Natural killer cell (primary cell): Measurements from ENCODE around the gene OXNAD1. TPM values are rescaled to one million over a fixed set of nuclear protein-coding genes. Genes with fewer than 3 reads are reported as not detected.

Source experiments
- ATAC-seq, 3 donors: fragments of 150-1000 bp in 2 of 3; fragments of 200-7000 bp in 1 of 3; cut with Tn5 transposase; 1 replicate in 1 of 3; 2 replicates in 2 of 3; pipeline ENCODE4 v1.10.0; 2021; ENCODE audit warnings: mild to moderate bottlenecking in 2 of 3, moderate library complexity in 2 of 3
- DNase-seq, 2 donors: peaks; one replicate each; pipeline versions ENCODE4 v3.0.0 to v3.0.0-alpha.2; 2013 to 2021; ENCODE audit warnings: mixed read lengths in 1 of 2
- H3K27ac ChIP-seq: one replicate; pipeline ENCODE4 v1.5.1; 2013; ENCODE audit warnings: mild to moderate bottlenecking, low read length
- H3K27me3 ChIP-seq: one replicate; pipeline ENCODE4 v1.6.1; 2013; ENCODE audit warnings: low read length; ENCODE audit not compliant: control insufficient read depth, insufficient read depth
- H3K36me3 ChIP-seq: one replicate; pipeline ENCODE4 v1.6.1; 2013; ENCODE audit warnings: low read length; ENCODE audit not compliant: control insufficient read depth, insufficient read depth
- H3K4me1 ChIP-seq: one replicate; pipeline ENCODE4 v1.6.1; 2013; ENCODE audit warnings: low read length; ENCODE audit not compliant: control insufficient read depth, insufficient read depth
- H3K4me3 ChIP-seq: one replicate; pipeline ENCODE4 v1.5.1; 2013; ENCODE audit warnings: low read length
- H3K9me3 ChIP-seq: one replicate; pipeline ENCODE4 v1.6.1; 2013; ENCODE audit warnings: low read length; ENCODE audit not compliant: control insufficient read depth, insufficient read depth
- H3K27ac Mint-ChIP-seq, 2 donors: one replicate each; pipeline ENCODE4 v1.8.0; 2022; ENCODE audit warnings: mild to moderate bottlenecking in 2 of 2, mixed read lengths in 2 of 2, moderate library complexity in 1 of 2
- H3K27me3 Mint-ChIP-seq, 2 donors: one replicate each; pipeline ENCODE4 v1.8.0; 2022; ENCODE audit warnings: low read depth in 2 of 2, mixed read lengths in 2 of 2
- H3K36me3 Mint-ChIP-seq: one replicate; pipeline ENCODE4 v1.8.0; 2022; ENCODE audit warnings: mixed read lengths
- H3K4me1 Mint-ChIP-seq, 2 donors: one replicate each; pipeline ENCODE4 v1.8.0; 2022; ENCODE audit warnings: mixed read lengths in 2 of 2
- H3K4me3 Mint-ChIP-seq: one replicate; pipeline ENCODE4 v1.8.0; 2022; ENCODE audit warnings: mild to moderate bottlenecking, moderate library complexity, mixed read lengths
- H3K9me3 Mint-ChIP-seq, 2 donors: one replicate each; pipeline ENCODE4 v1.8.0; 2022; ENCODE audit warnings: mixed read lengths in 2 of 2
- CTCF ChIP-seq: fragments of 200-600 bp; IDR thresholded peaks from one replicate; pipeline ENCODE4 v1.8.0; 2022; ENCODE audit warnings: antibody characterized with exemption
- WGBS: methylation state at CpG from one replicate; pipeline ENCODE4 v1.1.7; 2013; ENCODE audit warnings: missing lambda C conversion rate; ENCODE audit not compliant: insufficient coverage; 5-methylcytosine and 5-hydroxymethylcytosine counted together
- intact Hi-C: fragments of 100-400 bp; cut with micrococcal nuclease; formaldehyde crosslinking; loops from one replicate; pipeline ENCODE4 v1.14.2; 2022
- total RNA-seq, 4 donors: library from RNA; stranded (reverse); fragments of 120-200 nt in 1 of 4; gene quantifications; one replicate each; pipeline versions ENCODE4 v1.2.3 to v1.2.4, GENCODE V29; 2013 to 2022

OXNAD1 gene
- total RNA-seq, 3 donors from 2014 or later (not counting 1 experiment from before 2014, with no cell fraction given): 16.7 to 26.1 (median 22.3) TPM

GRCh38 chr3:16331319-16331883 is 66.4 kb downstream of the OXNAD1 start:
- H3K9me3 ChIP-seq: peaks cover 3% of the 10 kb centered on the region
- DNase-seq: no peak
- no peaks in the 10 kb centered on the region for H3K4me1 ChIP-seq
- no peak overlapping the region for H3K4me3 ChIP-seq
- H3K27me3 Mint-ChIP-seq: no peaks in the 10 kb centered on the region
- peaks cover 24 to 44% of the 10 kb centered on the region in 2 donors for H3K4me1 Mint-ChIP-seq
- H3K27ac Mint-ChIP-seq: no peak overlapping the region
- TF ChIP-seq CTCF: no peak
- ATAC-seq: no peak
- H3K9me3 Mint-ChIP-seq: peaks cover 5 to 7% of the 10 kb centered on the region in 2 donors
- intact Hi-C loops: no loop called here
- peaks cover 46% of the 10 kb centered on the region for H3K36me3 ChIP-seq
- H3K4me3 Mint-ChIP-seq: no peak overlapping the region
- peaks cover 28% of the 10 kb centered on the region for H3K36me3 Mint-ChIP-seq
- no peak overlapping the region for H3K27ac ChIP-seq
- WGBS: 97% methylated on average over 3 of the region's 3 CpGs
- H3K27me3 ChIP-seq: no peaks in the 10 kb centered on the region

GRCh38 chr3:16332904-16333426 is 68.0 kb downstream of the OXNAD1 start:
- peaks cover 13% of the 10 kb centered on the region for H3K4me1 ChIP-seq
- no peak overlapping the region for H3K27ac ChIP-seq
- H3K36me3 ChIP-seq: peaks cover 53% of the 10 kb centered on the region
- Mint-ChIP-seq H3K27ac (peak overlapping the region; percentile 3 to 69), H3K36me3 (peaks cover 28% of the 10 kb centered on the region), H3K9me3 (peaks cover 5 to 7% of the 10 kb centered on the region in 2 donors), H3K4me3 (no peak overlapping the region), H3K27me3 (no peaks in the 10 kb centered on the region), H3K4me1 (peaks cover 29 to 49% of the 10 kb centered on the region in 2 donors)
- DNase-seq: no peak
- no CpG with 5 or more reads among the region's 1 CpG for WGBS
- intact Hi-C loops: no loop called here
- no peak overlapping the region for H3K4me3 ChIP-seq
- no peaks in the 10 kb centered on the region for H3K27me3 ChIP-seq
- no peak for TF ChIP-seq CTCF
- ATAC-seq: no peak
- peaks cover 3% of the 10 kb centered on the region for H3K9me3 ChIP-seq

- no peak for ATAC-seq
- intact Hi-C loops: no loop called here
- Mint-ChIP-seq H3K9me3 (peaks cover 5 to 7% of the 10 kb centered on the region in 2 donors), H3K4me3 (no peak overlapping the region), H3K36me3 (peaks cover 28% of the 10 kb centered on the region), H3K4me1 (peaks cover 43 to 68% of the 10 kb centered on the region in 2 donors), H3K27me3 (no peaks in the 10 kb centered on the region), H3K27ac (peak overlapping the region; percentile 71 to 74)
- TF ChIP-seq CTCF: no peak
- H3K27me3 ChIP-seq: no peaks in the 10 kb centered on the region
- no peak overlapping the region for H3K4me3 ChIP-seq
- no peak overlapping the region for H3K27ac ChIP-seq
- peaks cover 30% of the 10 kb centered on the region for H3K4me1 ChIP-seq
- DNase-seq: peak in 1 of 2 donors; percentile 3
- H3K36me3 ChIP-seq: peaks cover 45% of the 10 kb centered on the region
- H3K9me3 ChIP-seq: peaks cover 3% of the 10 kb centered on the region
- WGBS: 72% methylated on average over 4 of the region's 4 CpGs
These were observed 69.9 kb downstream of the OXNAD1 start for GRCh38 chr3:16334909-16335308.

- TF ChIP-seq CTCF: no peak
- DNase-seq (peak in 1 of 2 donors; percentile 4), ATAC-seq (no peak)
- Mint-ChIP-seq H3K36me3 (peaks cover 26% of the 10 kb centered on the region), H3K4me3 (no peak overlapping the region), H3K27me3 (no peaks in the 10 kb centered on the region), H3K4me1 (peaks cover 48 to 69% of the 10 kb centered on the region in 2 donors), H3K9me3 (peaks cover 5 to 7% of the 10 kb centered on the region in 2 donors), H3K27ac (peak overlapping the region; percentile 71 to 74)
- intact Hi-C loops: no loop called here
- H3K27ac ChIP-seq: no peak overlapping the region
- H3K36me3 ChIP-seq: peaks cover 42% of the 10 kb centered on the region
- no peak overlapping the region for H3K4me3 ChIP-seq
- 64% methylated on average over 2 of the region's 5 CpGs for WGBS
- H3K4me1 ChIP-seq: peaks cover 30% of the 10 kb centered on the region
- peaks cover 3% of the 10 kb centered on the region for H3K9me3 ChIP-seq
- H3K27me3 ChIP-seq: no peaks in the 10 kb centered on the region
These were observed 70.3 kb downstream of the OXNAD1 start for GRCh38 chr3:16335333-16335732.
